Urinary bladder (tissue), 4 donors: Measurements from ENCODE around the gene STPG1. TPM values are rescaled to one million over a fixed set of nuclear protein-coding genes. Genes with fewer than 3 reads are reported as not detected.

Source experiments
- DNase-seq: peaks from one replicate; pipeline ENCODE4 v3.0.0-alpha.2; 2015; ENCODE audit errors: extremely low spot score
- H3K27ac ChIP-seq: one replicate; pipeline ENCODE4 v1.5.1; 2013; ENCODE audit warnings: low read depth, mild to moderate bottlenecking, moderate library complexity
- H3K36me3 ChIP-seq: one replicate; pipeline ENCODE4 v1.6.1; 2013; ENCODE audit warnings: mild to moderate bottlenecking, moderate library complexity; ENCODE audit not compliant: insufficient read depth
- H3K4me1 ChIP-seq: one replicate; pipeline ENCODE4 v1.6.1; 2013; ENCODE audit warnings: mild to moderate bottlenecking, moderate library complexity; ENCODE audit not compliant: insufficient read depth
- H3K4me3 ChIP-seq: one replicate; pipeline ENCODE4 v1.5.1; 2013; ENCODE audit warnings: low read depth, low read length
- WGBS: extraction: QIAGEN DNeasy Blood & Tissue Kit; methylation state at CpG from one replicate; pipeline ENCODE4 v1.1.7; 2013; 5-methylcytosine and 5-hydroxymethylcytosine counted together
- polyA plus RNA-seq: library from polyadenylated mRNA; stranded (reverse); fragments of 200-250 nt; gene quantifications from one replicate; pipeline ENCODE4 v1.2.3, GENCODE V29; 2013
- total RNA-seq: library from RNA; depleted of rRNA; stranded (reverse); fragments of >200 nt; gene quantifications from one replicate; pipeline ENCODE4 v1.2.3, GENCODE V29; 2014
- donor health status: healthy with polysubstance abuse.
- donor health status: healthy.

The STPG1 gene
- total and polyA plus RNA-seq, 2 donors: 2.4 to 4.6 TPM

DNA sequence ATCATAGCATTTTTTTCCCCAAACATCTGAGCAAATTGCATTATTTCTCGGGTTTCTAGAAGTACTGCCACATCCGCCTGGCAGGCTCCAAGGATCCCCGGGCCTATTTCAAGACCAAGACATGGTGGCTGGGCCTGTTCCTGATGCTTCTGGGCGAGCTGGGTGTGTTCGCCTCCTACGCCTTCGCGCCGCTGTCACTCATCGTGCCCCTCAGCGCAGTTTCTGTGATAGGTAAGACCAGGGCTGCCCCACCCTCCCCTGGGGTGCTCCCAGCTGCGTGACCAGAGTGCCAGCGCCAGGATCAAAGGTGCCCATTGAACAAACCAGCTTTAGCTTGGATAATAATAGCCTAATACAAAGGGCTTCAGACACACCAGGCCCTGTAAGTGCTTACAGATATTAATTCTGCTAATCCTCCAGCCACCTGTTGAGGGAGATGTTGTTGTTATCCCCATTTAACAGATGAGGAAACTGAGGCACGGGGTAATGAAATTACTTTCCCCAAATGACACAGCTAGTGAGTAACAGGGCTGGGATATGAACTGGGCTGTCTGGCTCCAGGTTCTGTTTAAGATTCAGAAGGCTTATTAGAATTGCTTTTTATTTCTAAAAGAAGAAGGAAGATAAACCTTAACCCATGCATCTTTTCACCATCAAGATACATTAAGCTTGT lies 28.6 kb upstream of the STPG1 start:
- no peak for DNase-seq
- Histone ChIP-seq H3K27ac (no peak overlapping the region), H3K36me3 (peaks cover 3% of the 10 kb centered on the region), H3K4me3 (no peak overlapping the region), H3K4me1 (no peaks in the 10 kb centered on the region)
- WGBS: 96% methylated on average over 14 of the region's 14 CpGs

DNA sequence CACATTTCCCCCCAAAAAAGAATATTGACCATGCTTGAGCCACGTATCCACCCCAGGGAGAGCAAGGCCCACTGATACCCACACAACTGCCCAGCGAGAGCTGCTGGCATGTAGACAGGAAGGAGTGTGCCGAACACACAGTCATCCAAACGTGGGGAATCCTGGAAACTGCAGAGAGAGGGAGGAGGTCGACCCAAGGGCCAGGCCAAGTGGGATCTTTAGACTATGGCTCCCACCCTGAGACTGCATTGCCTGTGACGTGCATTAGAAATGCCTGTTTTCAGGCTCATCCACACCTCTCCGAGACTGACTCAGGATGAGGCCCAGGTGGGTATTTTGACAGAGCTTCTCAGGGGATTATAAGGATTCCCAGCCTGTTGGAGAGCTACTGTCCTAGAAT lies 27.9 kb upstream of the STPG1 start:
- no peaks in the 10 kb centered on the region for H3K4me1 ChIP-seq
- 82% methylated on average over 7 of the region's 7 CpGs for WGBS
- no peak overlapping the region for H3K27ac ChIP-seq
- H3K36me3 ChIP-seq: peaks cover 3% of the 10 kb centered on the region
- H3K4me3 ChIP-seq: no peak overlapping the region
- no peak for DNase-seq

DNA sequence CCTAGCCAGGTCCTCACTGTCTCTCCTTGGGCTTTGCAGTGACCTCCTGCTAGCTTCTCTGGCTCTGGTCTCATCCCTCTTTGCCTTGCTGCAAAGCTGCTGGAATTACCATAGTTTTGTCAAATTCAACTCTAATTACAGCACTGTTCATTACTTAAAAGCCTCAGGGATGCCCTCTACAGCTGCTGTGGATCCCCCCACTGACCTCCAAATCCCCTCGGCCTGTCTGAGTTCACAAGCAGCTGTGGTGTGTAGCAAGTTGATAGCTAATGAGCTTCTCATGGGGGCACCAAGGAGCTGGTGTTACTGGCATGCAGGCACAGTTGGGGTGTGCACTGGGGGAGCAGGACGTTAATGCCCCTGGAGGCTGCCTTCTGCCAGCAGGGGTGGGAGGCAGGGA lies 26.9 kb upstream of the STPG1 start:
- peaks cover under 1% of the 10 kb centered on the region for H3K36me3 ChIP-seq
- no peaks in the 10 kb centered on the region for H3K4me1 ChIP-seq
- DNase-seq: no peak
- WGBS: 82% methylated on average over 2 of the region's 2 CpGs
- no peak overlapping the region for H3K4me3 ChIP-seq
- H3K27ac ChIP-seq: no peak overlapping the region

DNA sequence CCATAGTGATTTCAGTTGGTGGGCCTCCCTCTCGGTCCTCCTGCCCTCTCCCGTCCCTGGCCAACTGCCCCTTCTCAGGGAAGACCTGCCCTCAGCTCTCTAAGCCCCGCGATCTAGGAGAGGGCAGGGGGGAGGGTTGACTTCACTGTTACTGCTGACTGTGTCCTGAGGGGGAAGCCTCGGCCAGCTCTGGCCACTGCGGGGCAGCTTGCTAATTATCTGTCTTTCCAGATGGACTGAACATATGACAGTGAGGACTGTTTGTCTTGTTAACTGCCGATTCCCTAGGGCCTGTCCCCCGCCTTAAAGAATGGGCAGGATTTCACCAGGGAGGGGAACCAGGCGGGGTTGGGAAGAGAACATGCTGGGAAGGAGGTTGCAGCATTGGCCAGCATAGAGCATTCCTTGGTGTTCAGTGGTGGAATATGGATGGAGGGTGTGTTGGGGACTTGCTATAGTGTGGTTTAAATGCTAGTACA lies 24.9 kb upstream of the STPG1 start:
- H3K4me1 ChIP-seq: no peaks in the 10 kb centered on the region
- WGBS: 44% methylated on average over 9 of the region's 9 CpGs
- no peaks in the 10 kb centered on the region for H3K36me3 ChIP-seq
- H3K27ac ChIP-seq: no peak overlapping the region
- no peak for DNase-seq
- H3K4me3 ChIP-seq: no peak overlapping the region

DNA sequence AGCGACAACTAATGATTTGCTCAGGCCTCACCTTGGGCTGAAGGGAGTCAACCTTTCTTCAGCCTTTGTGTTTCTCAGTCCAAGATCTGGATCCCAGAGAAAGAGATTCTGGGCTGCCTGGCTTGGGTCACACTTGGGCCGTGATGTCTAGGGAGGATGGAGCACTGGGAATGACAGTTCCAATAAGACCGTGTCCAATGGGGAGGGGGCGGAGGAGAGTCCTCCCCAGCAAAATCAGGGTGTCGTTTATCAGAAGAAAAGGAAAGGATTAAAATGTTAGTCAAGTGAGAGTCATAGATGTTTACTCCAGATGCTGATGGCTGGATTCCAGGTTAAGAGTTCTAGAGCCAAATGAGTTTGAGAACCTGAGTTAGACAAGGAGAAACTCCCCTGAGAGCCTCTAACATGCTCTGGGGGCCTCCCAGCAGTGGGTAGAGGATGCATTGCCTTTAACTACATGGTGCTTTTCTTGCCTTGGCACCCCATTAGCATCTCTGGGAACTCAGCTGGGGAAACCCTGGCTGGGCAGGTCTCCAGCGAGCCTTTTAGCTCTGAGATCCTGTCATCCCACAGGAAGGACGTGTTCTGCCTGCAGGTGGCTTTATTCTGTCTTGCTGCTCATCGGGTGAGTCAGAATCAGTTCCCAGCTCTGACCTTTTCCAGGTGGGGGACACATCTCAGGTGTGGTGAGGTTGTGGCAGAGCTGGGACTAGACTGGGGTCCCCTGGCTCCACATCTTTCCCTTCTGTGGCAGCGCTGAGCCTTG lies 24.2 kb upstream of the STPG1 start:
- Histone ChIP-seq H3K36me3 (no peaks in the 10 kb centered on the region), H3K4me1 (no peaks in the 10 kb centered on the region), H3K27ac (no peak overlapping the region), H3K4me3 (no peak overlapping the region)
- no peak for DNase-seq
- WGBS: 83% methylated on average over 9 of the region's 9 CpGs

DNA sequence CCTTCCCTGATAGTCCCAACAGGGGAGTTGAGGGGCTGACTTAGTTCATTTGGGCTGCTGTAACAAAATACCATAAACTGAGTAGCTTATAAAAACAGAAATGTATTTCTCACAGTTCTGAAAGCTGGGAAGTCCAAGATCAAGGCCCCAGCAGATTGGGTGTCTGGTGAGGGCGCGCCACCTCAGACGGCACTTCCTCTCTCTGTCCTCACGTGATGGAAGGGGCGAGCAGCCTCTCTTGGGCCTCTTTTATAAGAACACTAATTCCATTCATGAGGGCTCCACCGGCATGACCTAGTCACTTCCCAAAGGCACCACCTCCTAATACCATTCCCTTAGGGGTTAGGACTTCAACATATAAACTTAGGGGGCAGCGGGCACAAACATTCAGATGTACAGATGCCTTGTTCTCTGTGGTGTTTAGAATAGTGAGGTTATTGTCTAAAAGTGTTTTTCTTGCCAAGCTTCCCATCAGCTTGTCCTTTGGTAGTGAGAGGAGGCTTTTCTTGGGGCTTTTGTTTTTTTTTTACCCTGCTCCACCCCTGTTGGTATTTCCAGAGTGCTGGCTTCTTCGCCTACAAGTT lies 22.3 kb upstream of the STPG1 start:
- H3K27ac ChIP-seq: no peak overlapping the region
- 79% methylated on average over 8 of the region's 8 CpGs for WGBS

DNA sequence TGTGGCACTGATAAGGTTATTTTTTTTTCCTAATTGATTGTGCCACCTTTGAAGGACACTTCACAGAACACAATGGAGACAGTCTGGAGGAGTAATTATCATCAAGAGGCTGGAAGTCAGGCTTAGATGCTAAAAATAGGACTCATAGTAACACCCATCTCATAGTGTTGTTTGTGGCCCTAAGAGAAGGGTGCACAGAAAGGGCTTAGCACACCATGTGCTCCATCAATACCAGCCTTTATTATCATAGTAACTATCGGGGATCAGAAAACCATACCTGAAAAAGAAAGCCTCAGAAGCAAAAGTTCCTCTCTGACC lies 13.9 kb upstream of the STPG1 start:
- WGBS: 89% methylated on average over 1 of the region's 1 CpG
- H3K4me1 ChIP-seq: no peaks in the 10 kb centered on the region
- H3K36me3 ChIP-seq: no peaks in the 10 kb centered on the region

More for the DNA sequence above, 22.3 kb upstream of the STPG1 start:
- DNase-seq: no peak
- Histone ChIP-seq H3K4me1 (no peaks in the 10 kb centered on the region), H3K4me3 (no peak overlapping the region), H3K36me3 (no peaks in the 10 kb centered on the region)

DNA sequence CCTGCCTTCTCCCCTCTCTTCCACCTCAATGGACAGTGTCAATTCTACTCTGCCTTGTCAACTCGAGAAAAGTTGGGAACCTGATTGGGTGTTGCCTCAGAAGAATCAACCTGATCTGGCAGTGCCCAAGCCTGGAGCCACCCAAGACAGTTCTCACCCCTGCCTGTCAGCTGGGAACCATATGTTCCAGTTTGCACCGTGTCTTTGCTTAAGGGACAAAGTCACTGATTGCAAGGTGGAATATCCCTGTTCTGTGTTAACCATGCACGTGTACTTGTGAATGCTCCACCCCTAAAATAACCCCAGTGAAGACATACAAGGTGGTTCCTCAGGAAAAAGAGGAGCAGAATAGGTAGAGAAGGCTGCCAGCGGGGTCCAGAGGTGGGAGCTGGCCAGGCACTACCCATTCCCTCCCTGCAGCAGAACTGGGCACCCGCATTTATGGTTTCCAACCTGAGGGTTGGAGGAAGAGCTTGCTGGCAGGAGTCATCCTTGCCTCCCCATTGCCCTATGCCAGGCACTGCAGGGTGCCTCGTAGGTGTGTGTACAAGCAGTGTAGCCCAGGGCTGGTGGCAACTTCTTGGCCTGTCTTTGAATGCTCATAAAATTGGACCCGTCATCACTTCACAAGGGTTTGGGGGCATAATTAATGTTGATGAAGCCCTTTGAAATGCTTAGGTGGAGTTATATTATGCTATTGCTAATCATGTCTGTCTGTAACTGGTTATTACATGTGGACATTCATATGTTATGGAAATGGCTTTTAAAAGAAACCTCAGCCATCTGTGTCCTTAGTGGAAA lies 13.4 kb upstream of the STPG1 start:
- Histone ChIP-seq H3K27ac (no peak overlapping the region), H3K4me1 (no peaks in the 10 kb centered on the region), H3K36me3 (no peaks in the 10 kb centered on the region), H3K4me3 (no peak overlapping the region)
- WGBS: 93% methylated on average over 7 of the region's 7 CpGs
- no peak for DNase-seq

More for the DNA sequence above, 13.9 kb upstream of the STPG1 start:
- no peak for DNase-seq
- Histone ChIP-seq H3K27ac (no peak overlapping the region), H3K4me3 (no peak overlapping the region)

DNA sequence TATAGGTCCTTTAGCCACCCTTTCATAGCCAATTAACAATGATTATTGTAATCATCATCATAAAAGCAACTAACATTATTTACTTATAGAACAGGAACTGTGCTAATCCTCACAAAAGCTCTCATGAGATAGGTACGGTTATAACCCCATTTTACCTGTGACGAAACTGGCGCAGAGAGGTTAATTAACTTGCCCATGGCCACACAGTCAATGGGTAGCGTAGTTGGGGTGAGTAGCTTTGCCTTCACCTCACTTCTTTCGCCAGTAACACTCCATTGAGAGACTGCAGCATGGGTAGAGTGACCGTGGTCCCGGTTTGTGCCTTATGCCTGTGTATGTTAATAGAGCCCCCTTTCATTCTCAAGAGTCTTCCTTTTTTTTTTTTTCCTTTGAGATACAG lies 12.3 kb upstream of the STPG1 start:
- Histone ChIP-seq H3K27ac (no peak overlapping the region), H3K4me1 (no peaks in the 10 kb centered on the region), H3K4me3 (no peak overlapping the region), H3K36me3 (no peaks in the 10 kb centered on the region)
- 78% methylated on average over 7 of the region's 7 CpGs for WGBS
- no peak for DNase-seq

DNA sequence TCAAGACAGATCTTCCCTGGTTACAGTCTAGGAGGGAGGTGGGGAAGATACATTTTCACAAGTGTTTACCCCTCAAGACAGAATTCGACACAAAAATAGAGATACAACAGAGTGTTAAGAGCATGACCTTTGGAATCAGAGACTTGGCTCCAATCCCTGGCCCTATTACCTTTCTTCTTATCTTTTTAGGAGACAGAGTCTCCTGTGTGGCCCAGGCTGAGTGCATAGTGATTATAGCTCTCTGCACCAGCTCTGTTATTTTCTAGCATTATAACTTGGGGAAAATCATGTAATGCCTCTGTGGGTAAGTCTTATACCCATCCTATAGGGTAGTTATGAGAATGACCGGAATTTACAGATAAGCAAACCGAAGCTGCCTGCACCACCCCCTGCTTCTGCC lies 11.9 kb upstream of the STPG1 start:
- 59% methylated on average over 3 of the region's 3 CpGs for WGBS
- DNase-seq: no peak
- H3K27ac ChIP-seq: no peak overlapping the region
- no peaks in the 10 kb centered on the region for H3K36me3 ChIP-seq
- no peaks in the 10 kb centered on the region for H3K4me1 ChIP-seq
- no peak overlapping the region for H3K4me3 ChIP-seq

DNA sequence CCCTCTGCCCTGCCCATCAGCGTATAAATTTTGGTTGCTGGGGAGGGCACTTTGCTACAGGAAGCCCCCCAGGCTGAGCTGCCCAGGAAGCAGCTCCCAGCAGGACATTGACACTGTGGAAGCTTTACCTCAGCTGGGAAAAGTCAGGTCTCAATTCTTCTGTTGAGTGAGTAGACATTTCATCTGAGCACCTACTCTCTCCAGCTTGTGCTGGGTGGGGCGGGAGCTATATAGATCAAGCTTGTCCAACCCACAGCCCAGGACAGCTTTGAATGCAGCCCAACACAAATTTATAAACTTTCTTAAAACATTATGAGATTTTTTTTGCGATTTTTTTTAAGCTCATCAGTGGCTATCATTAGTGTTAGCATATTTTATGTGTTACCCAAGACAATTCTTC lies 11.4 kb upstream of the STPG1 start:
- Histone ChIP-seq H3K27ac (no peak overlapping the region), H3K4me3 (no peak overlapping the region), H3K36me3 (no peaks in the 10 kb centered on the region), H3K4me1 (no peaks in the 10 kb centered on the region)
- 86% methylated on average over 3 of the region's 3 CpGs for WGBS
- DNase-seq: no peak

DNA sequence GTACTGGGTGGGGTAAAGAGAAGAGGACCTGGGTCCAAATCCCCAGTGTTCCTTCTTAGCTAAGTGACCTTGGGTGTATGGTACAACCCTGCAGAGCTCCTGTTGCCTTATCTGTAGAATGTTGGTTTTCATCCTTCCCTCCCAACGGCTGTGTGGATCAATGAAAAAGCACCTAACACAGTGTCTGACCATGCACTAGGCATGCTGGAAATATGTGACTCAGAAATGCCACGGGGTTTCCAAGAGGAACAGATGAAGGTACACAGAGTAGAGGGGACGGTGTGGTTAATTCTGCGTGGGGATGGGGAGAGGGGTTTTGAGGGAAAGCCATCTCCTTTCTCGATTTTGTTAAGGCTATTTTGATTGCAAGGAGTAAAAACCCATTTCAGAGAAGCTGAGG lies 10.6 kb upstream of the STPG1 start:
- H3K27ac ChIP-seq: no peak overlapping the region
- H3K4me1 ChIP-seq: no peaks in the 10 kb centered on the region
- no peaks in the 10 kb centered on the region for H3K36me3 ChIP-seq
- no peak overlapping the region for H3K4me3 ChIP-seq
- 76% methylated on average over 5 of the region's 5 CpGs for WGBS
- DNase-seq: no peak

DNA sequence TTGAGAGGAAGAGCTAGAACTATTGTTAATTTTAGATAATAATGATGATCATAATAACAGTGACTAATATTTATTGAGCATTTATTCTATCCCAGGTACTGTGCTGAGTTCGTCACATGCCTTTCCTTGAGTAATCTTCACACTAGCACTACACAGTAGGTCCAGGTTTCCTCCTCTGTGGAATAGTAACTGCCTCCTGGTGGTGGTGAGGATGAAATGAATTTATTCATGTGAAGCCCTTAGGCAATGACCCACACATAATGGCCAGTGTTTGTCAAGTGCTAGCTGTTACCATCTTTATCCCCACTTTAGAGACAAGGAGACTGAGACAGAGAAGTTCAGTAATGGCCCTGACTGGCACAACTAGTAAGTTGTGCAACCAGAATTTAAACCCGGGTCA lies 7.9 kb upstream of the STPG1 start:
- H3K4me1 ChIP-seq: no peaks in the 10 kb centered on the region
- 90% methylated on average over 2 of the region's 2 CpGs for WGBS
- no peaks in the 10 kb centered on the region for H3K36me3 ChIP-seq
- no peak overlapping the region for H3K27ac ChIP-seq
- no peak overlapping the region for H3K4me3 ChIP-seq
- no peak for DNase-seq
